ENCODE data around the gene ASB6.

GRCh38 chr9:129665389-129665775 lies 23.4 kb upstream of the ASB6 start, which contains the start of gene PRRX2:
- TF ChIP-seq CTCF (IDR thresholded peaks at IDR 0.05) = no peak
- TF ChIP-seq ZNF121 (CRISPR knock-in tag; IDR thresholded peaks at IDR 0.05) = no peak
- no peak for TF ChIP-seq MLX (CRISPR knock-in tag; IDR thresholded peaks at IDR 0.05)
- TF ChIP-seq ARID4B (CRISPR knock-in tag; IDR thresholded peaks at IDR 0.05; ENCODE audit: borderline replicate concordance) = no peak
- TF ChIP-seq E2F5 (CRISPR knock-in tag; IDR thresholded peaks at IDR 0.05) = no peak
- TF ChIP-seq, protein P1, sequence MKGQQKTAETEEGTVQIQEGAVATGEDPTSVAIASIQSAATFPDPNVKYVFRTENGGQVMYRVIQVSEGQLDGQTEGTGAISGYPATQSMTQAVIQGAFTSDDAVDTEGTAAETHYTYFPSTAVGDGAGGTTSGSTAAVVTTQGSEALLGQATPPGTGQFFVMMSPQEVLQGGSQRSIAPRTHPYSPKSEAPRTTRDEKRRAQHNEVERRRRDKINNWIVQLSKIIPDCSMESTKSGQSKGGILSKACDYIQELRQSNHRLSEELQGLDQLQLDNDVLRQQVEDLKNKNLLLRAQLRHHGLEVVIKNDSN (CRISPR knock-in tag; IDR thresholded peaks at IDR 0.05) = no peak
- no peak for TF ChIP-seq ETV6 (CRISPR knock-in tag; IDR thresholded peaks at IDR 0.05)
- no peak for TF ChIP-seq NFE2L1 (CRISPR knock-in tag; IDR thresholded peaks at IDR 0.05)
- no peak for TF ChIP-seq NR3C1 (CRISPR knock-in tag; conservative IDR thresholded peaks at IDR 0.05; ENCODE audit: low read depth)
